GM12891 (cell line): ENCODE measurements around the gene SFXN5.

Source experiments
- PAX5 ChIP-seq: IDR thresholded peaks from 2 replicates; pipeline ENCODE4 v1.6.1; 2011; ENCODE audit warnings: low read length, moderate library complexity, mild to moderate bottlenecking; ENCODE audit not compliant: insufficient read depth, severe bottlenecking
- POLR2A ChIP-seq: IDR thresholded peaks from 2 replicates; pipeline ENCODE4 v1.6.1; 2011; ENCODE audit warnings: low read depth, low read length, control low read depth
- POLR2AphosphoS5 ChIP-seq: IDR thresholded peaks from 2 replicates; pipeline ENCODE4 v1.6.1; 2011; ENCODE audit warnings: low read depth, low read length, control low read depth
- SPI1 ChIP-seq: IDR thresholded peaks from 2 replicates; pipeline ENCODE4 v1.6.1; 2011; ENCODE audit warnings: low read depth, low read length, control low read depth

DNA sequence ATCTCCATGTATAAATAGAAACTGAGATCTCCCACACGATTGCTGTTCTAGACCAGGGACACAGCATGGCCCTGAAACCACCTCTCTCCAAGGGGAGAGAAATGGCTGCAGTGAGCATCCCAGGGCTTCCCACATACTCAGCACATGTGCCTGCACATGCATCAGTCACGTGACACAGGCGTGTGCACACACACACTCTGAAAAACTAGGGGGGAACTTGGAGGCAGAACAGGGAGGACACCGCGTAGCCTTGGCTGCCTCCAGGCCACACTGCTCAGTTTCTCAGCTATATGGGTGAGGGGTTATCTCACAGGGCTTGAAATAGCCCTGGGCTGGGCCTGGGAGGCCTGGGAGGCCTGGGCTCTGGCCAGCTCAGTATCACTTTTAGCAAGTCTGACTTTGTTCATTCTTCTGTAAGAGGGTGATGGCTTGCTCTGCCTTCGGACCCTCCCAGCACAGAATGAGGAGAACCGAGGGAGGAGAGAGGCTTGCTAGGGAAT lies 87.3 kb downstream of the SFXN5 start:
- TF ChIP-seq POLR2A (no peak), PAX5 (no peak), SPI1 (no peak), POLR2AphosphoS5 (no peak)
